SK-N-MC (cell line): ENCODE data around the gene AKT3.

ENCODE experiments used
- EZH2 ChIP-seq: fragments of 200-600 bp; sonication (generic); IDR thresholded peaks from one replicate; pipeline ENCODE4 v1.6.1; 2017; ENCODE audit warnings: antibody characterized with exemption
- POLR2AphosphoS5 ChIP-seq: IDR thresholded peaks from 2 replicates; pipeline ENCODE4 v1.6.1; 2012; ENCODE audit warnings: mild to moderate bottlenecking, low read depth, low read length, borderline replicate concordance

- no peak for TF ChIP-seq EZH2
- no peak for TF ChIP-seq POLR2AphosphoS5
These were observed 66.3 kb downstream of the AKT3 start for GRCh38 chr1:243783714-243784113.
